ENCODE measurements around the gene CCT3.

The CCT3 gene

GRCh38 chr1:156295391-156295947, 42.6 kb downstream of the CCT3 start, which contains the start of gene GLMP:
Gene GLMP (minus strand): TSS chr1:156295679. CDS start chr1:156295645, 34 bp downstream.
- peak within 1 kb of the TSS; percentile 68 for H3K9ac ChIP-seq (ENCODE audit: low read length)
- peak within 1 kb of the TSS; percentile 90 for H3K4me3 ChIP-seq (ENCODE audit: low read length)
- H3K79me2 ChIP-seq (ENCODE audit: low read length): peaks cover 9% of the 10 kb centered on the region
- peaks cover 10% of the 10 kb centered on the region; the same call in 1 of the 2 replicates for H3K4me1 ChIP-seq (ENCODE audit: low read length)
- H3K27me3 ChIP-seq (replicated peaks; ENCODE audit: insufficient read depth, low read length): no peaks in the 10 kb centered on the region
- no peak within 1 kb of the TSS for H3K27ac ChIP-seq (ENCODE audit: low read length)
- no peaks in the 10 kb centered on the region for H3K36me3 ChIP-seq (replicated peaks; ENCODE audit: insufficient read depth, low read length)
- H4K20me1 ChIP-seq (ENCODE audit: insufficient read depth, low read length): no peaks in the 10 kb centered on the region
- H3K9me3 ChIP-seq (replicated peaks; ENCODE audit: insufficient read depth, low read length): no peaks in the 10 kb centered on the region
- H3F3A ChIP-seq (ENCODE audit: insufficient read depth, low read length): no peaks in the 10 kb centered on the region
- H2AFZ ChIP-seq (ENCODE audit: low read length): peak within 1 kb of the TSS; percentile 97
- peak within 1 kb of the TSS; percentile 92 for H3K4me2 ChIP-seq (ENCODE audit: low read depth, low read length)
- TF ChIP-seq EZH2phosphoT487 (IDR thresholded peaks at IDR 0.05; ENCODE audit: low read length) (no peak), CTCF (IDR thresholded peaks at IDR 0.05; ENCODE audit: low read length) (no peak), EZH2 (optimal IDR thresholded peaks at IDR 0.05; ENCODE audit: low read depth, low read length) (no peak)
- DNase-seq: peak; percentile 77
- no peaks in the 10 kb centered on the region for H3K9me2 ChIP-seq (replicated peaks; ENCODE audit: insufficient read depth, low read length)

DNA sequence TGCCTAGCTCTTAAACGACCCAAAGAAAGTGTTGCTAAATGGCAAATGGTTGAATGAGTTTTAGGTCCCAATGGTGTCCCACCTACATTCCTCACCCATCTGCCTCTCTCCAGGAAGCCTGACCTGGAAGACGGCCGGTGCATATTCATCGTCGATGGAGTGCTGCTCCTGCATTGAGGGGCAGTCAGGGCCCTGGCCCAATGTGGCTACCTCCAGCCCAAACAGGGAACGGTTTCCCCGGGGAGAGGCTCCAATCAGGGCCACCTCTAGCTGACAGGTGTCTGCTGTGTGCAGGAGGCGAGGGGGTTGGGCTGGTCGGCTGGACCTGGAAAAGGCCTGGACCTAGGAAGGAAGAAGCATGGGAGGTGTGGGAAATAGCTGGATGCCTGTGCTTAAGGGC, 44.2 kb downstream of the CCT3 start:
- H3K4me1 ChIP-seq (ENCODE audit: low read length): peaks cover 10% of the 10 kb centered on the region; the same call in 1 of the 2 replicates
- H3K4me3 ChIP-seq (ENCODE audit: low read length): no peak overlapping the region
- no peaks in the 10 kb centered on the region for H3K36me3 ChIP-seq (replicated peaks; ENCODE audit: insufficient read depth, low read length)
- H3F3A ChIP-seq (ENCODE audit: insufficient read depth, low read length): no peaks in the 10 kb centered on the region
- H3K27me3 ChIP-seq (replicated peaks; ENCODE audit: insufficient read depth, low read length): no peaks in the 10 kb centered on the region
- DNase-seq: peak; percentile 4
- H3K27ac ChIP-seq (ENCODE audit: low read length): no peak overlapping the region
- TF ChIP-seq CTCF (IDR thresholded peaks at IDR 0.05; ENCODE audit: low read length) (no peak), EZH2phosphoT487 (IDR thresholded peaks at IDR 0.05; ENCODE audit: low read length) (no peak), EZH2 (optimal IDR thresholded peaks at IDR 0.05; ENCODE audit: low read depth, low read length) (no peak)
- H3K9me2 ChIP-seq (replicated peaks; ENCODE audit: insufficient read depth, low read length): no peaks in the 10 kb centered on the region
- peaks cover 9% of the 10 kb centered on the region for H3K79me2 ChIP-seq (ENCODE audit: low read length)
- no peak overlapping the region for H3K4me2 ChIP-seq (ENCODE audit: low read depth, low read length)
- H3K9me3 ChIP-seq (replicated peaks; ENCODE audit: insufficient read depth, low read length): no peaks in the 10 kb centered on the region
- H2AFZ ChIP-seq (ENCODE audit: low read length): no peak overlapping the region
- H3K9ac ChIP-seq (ENCODE audit: low read length): no peak overlapping the region
- H4K20me1 ChIP-seq (ENCODE audit: insufficient read depth, low read length): no peaks in the 10 kb centered on the region

GRCh38 chr1:156293098-156293434, 45.0 kb downstream of the CCT3 start:
- Histone ChIP-seq H3K27me3 (replicated peaks; ENCODE audit: insufficient read depth, low read length) (no peaks in the 10 kb centered on the region), H3K4me1 (ENCODE audit: low read length) (peaks cover 10% of the 10 kb centered on the region; the same call in 1 of the 2 replicates), H3K36me3 (replicated peaks; ENCODE audit: insufficient read depth, low read length) (no peaks in the 10 kb centered on the region), H4K20me1 (ENCODE audit: insufficient read depth, low read length) (no peaks in the 10 kb centered on the region), H3K79me2 (ENCODE audit: low read length) (peaks cover 9% of the 10 kb centered on the region), H3K9ac (ENCODE audit: low read length) (no peak overlapping the region), H3K4me3 (ENCODE audit: low read length) (no peak overlapping the region), H3K9me2 (replicated peaks; ENCODE audit: insufficient read depth, low read length) (no peaks in the 10 kb centered on the region), H3K27ac (ENCODE audit: low read length) (no peak overlapping the region), H3K9me3 (replicated peaks; ENCODE audit: insufficient read depth, low read length) (no peaks in the 10 kb centered on the region), H2AFZ (ENCODE audit: low read length) (no peak overlapping the region), H3K4me2 (ENCODE audit: low read depth, low read length) (no peak overlapping the region), H3F3A (ENCODE audit: insufficient read depth, low read length) (no peaks in the 10 kb centered on the region)
- DNase-seq: peak; percentile 4
- TF ChIP-seq EZH2 (optimal IDR thresholded peaks at IDR 0.05; ENCODE audit: low read depth, low read length) (no peak), CTCF (IDR thresholded peaks at IDR 0.05; ENCODE audit: low read length) (no peak), EZH2phosphoT487 (IDR thresholded peaks at IDR 0.05; ENCODE audit: low read length) (no peak)

All from MM.1S (cell line).